Measurements from ENCODE around the gene RP9.

RP9 gene

DNA sequence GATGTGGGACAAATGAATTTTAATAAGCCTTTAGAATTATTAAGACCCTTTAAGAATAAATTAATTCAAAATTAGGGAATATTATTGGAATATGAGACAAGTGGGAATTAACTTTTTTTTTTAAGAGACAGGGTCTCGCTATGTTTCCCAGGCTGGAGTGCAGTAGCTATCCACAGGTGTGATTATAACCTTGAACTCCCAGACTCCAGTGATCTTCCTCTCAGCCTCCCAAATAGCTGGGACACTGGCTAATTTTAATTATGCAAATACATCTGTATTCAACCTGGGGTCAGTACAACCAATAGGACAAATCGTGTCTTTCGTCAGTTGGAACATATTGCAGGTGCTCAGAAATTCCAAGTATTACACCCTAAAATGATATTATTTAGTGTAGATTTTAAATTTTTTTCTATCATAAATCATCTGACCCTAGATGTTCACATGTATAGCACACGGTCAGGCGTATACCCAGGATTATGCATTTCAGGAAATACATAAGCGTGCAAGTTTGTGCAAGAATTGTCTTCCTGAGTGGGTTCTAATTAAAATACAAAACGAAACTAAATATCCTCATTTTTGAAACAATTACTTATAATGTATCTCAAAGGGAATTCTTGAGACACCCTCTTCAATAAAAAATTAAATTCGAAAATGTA is 47.8 kb downstream of the RP9 start:
- DNase-seq = no peak

DNA sequence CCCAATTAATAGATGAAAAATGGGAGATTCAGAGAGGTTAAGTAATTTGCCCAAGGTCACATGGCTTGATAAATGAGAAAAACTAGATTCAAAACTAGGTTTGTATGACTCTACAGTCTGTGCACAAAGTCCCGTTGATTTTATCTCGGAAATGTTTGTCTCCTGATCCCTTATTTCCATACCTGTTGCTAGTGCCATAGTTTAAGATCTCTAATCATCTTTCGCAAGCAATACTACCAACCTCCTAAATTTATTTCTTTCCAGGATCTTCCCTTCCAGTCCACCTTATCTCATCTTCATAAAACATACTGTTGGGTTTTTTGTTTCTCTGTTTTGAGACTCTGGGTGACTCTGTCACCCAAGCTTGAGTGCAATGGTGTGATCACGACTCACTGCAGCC is 49.6 kb downstream of the RP9 start:
- no peak for DNase-seq

DNA sequence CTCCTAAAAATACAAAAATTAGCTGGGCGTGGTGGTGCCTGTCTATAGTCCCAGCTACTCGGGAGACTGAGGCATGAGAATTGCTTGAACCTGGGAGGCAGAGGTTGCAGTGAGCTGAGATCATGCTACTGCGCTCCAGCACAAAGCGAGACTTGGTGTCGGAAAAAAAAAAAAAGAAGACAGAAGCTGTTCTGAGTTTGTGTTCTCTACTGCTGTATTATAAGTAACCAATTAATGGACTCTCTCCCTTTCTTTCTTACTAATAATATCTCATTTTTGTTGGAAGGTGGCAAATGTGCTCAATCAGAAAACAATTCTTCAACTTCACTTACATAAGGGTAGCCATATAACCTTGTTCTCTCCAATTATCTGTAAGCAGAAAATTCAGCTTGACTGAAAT is 54.0 kb downstream of the RP9 start:
- no peak for DNase-seq

DNA sequence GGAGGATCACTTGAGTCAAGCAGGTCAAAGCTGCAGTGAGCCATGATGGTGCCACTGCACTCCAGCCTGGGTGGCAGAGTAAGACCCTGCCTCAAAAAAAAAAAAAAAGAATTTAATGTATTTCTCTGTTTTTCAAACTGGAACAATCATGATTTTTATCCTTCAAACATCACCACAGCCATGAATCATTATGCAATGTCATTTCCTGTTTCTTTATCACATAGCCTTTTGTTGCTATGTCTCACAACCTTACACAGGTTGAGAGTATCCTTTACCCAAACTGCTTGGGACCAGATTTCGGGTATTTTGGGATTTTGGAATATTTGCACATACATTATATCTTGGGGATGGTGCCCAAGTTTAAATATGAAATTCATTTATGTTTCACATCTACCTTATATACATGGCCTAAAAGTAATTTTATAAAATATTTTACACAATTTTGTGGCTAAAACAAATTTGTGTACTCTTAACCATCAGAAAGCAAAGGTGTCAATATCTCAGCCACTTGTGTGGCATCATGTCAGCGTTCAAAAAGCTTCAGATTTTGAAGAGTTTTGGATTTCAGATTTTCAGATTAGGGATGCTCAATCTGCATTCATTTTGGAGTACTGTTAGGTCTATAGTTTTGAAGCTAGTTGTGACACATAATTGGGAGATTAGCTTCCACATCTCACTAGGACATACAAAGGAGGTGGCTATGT is 54.8 kb downstream of the RP9 start:
- DNase-seq = no peak

DNA sequence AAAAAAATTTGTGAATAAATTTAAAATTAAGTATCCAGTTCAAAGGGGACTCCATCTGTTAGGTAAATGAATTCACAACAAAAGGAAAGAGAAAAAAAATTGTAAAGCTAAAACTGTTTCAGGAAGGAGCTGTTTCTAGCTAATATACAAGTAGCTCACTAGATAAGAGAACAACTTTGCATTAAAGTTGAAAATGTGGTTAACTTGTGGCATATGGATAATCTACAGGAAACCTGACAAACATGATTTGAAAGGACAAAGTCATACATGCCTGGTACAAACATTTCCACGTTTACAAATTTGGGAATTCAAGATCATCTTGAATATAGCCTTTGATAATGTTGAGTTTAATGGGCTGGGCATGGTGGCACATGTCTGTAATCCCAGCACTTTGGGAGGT is 55.5 kb downstream of the RP9 start:
- no peak for DNase-seq

GRCh38 chr7:33050535-33051318 is 58.5 kb downstream of the RP9 start:
- DNase-seq = no peak

- no peak for DNase-seq
These were observed 60.5 kb downstream of the RP9 start for GRCh38 chr7:33048704-33049103.

GRCh38 chr7:33048257-33048656 is 60.9 kb downstream of the RP9 start:
- DNase-seq = no peak

DNA sequence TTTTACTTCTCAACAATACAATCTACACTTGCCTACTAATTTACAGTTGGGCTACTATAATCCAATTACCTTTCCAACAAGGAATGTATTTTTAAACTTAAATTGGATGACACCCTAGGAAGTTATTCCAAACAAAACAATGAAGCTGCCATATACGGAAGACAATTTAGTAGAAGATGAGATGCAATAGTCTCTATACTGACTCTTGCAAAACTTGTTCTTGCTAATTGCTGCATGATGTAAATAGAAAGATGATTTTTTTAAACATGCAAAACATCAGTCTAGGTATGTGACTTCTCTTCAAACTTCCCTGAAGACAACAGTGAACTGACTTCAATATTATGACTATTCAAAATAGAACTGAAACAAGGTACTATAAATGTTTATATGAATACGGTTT is 64.2 kb downstream of the RP9 start:
- no peak for DNase-seq
